Activated CD8-positive, alpha-beta memory T cell treated with anti-CD3 and anti-CD28 coated beads, Interleukin-2, amount 50 U/mL, for 4 hours (primary cell): ENCODE data around the gene INSIG2.

ENCODE experiments used
- DNase-seq: peaks from one replicate; pipeline ENCODE4 v3.0.0-alpha.2; 2020

The INSIG2 gene

DNA sequence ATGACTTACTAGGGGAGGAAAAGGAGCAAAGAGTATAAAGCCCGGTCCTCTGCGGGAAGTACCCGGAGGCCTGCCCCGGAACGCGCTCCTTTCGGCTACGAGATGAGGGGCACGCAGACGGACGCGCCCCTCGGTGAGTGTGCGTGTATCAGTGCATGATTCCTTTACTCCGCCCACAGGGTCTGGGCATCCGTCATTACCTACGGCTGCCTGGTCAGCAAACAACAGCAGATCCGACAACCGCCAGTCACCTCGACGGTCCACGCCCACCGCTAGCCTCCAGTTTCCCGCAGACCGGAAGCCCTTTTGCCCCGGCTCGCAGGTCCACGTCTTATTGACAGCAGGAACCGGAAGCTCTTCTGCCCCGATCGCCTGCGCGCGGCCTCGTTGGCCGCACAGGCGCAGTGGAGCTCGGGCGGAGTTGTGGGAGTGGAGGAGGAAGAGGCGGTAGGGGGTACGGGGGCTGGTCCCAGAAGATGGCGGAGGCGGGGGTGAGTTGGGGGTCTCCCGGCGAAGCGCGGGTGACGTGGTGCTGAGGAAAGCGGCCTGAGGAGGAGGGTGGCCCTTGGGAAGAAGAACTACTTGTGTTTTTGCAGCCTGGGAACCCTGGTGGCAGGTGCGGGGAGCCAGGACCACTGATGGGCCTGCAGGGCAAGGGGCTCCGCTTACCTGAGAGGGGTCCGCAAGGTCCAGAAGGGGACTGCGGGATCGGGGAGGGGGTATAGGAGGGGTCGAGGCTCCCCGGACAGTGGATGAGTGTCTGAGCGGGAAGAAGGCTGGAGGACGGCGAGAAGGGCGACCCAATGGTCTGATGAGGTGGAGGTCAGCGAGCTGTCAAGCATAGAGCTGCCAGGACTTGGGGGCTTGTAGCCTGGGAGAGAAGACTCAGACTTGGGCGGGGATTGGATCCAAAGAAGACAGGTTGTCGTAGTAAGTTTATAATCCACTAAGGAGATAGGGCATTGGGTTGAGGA, at the start of gene INSIG2:
Gene INSIG2, plus strand, starts transcription at position 421 of the 974 bp plus-strand sequence. CDS start 8,086 bp downstream, outside the sequence.
- DNase-seq: peak; percentile 86

GRCh38 chr2:118040891-118041290, 47.4 kb upstream of the INSIG2 start:
- no peak for DNase-seq

- no peak for DNase-seq
These were observed 44.1 kb upstream of the INSIG2 start for GRCh38 chr2:118044103-118044716.

DNA sequence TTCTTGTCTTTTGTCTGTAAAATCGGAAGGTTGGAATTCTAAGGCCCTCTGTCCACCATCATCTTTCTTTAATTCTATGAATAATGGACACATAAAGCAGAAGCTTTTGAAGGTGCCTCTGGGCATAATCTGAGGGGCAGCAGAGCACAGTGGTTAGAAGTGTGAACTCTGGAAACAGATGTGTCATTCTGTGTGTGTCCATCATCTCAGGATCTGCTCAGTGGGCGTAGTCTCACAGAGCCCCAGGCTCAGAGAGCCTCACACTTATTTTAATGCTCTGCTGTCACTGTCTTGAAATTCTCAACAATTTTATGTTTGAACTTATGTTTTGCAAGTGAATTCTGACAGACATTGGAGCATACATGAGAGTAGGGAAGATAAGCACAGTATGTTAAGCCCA, 43.4 kb upstream of the INSIG2 start:
- DNase-seq: no peak

GRCh38 chr2:118045286-118045685, 43.0 kb upstream of the INSIG2 start:
- DNase-seq: no peak

GRCh38 chr2:118046634-118047210, 41.5 kb upstream of the INSIG2 start:
- DNase-seq: no peak

DNA sequence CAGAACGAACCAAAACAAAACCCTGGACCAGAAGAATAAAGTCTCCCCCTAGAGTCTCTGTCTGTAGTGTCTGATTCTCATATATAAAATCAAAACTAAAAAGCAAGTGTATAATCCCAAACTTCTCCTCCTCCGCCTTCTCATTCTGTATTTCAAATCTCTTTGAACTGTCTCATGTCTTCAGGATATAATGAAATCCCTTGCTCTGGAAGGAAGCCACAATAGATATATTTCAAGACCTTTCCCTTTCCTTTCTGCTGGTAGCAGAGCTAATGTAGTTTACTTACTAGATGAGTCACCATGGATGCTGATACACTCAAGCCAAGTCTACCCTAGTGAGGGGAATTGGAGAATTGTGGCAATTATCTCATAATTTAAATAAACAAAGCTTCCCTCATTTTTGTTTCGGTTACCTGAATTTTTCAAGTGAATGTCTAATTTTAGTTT, 40.9 kb upstream of the INSIG2 start:
- no peak for DNase-seq

- DNase-seq: no peak
These were observed 39.9 kb upstream of the INSIG2 start for GRCh38 chr2:118048401-118048800.

DNA sequence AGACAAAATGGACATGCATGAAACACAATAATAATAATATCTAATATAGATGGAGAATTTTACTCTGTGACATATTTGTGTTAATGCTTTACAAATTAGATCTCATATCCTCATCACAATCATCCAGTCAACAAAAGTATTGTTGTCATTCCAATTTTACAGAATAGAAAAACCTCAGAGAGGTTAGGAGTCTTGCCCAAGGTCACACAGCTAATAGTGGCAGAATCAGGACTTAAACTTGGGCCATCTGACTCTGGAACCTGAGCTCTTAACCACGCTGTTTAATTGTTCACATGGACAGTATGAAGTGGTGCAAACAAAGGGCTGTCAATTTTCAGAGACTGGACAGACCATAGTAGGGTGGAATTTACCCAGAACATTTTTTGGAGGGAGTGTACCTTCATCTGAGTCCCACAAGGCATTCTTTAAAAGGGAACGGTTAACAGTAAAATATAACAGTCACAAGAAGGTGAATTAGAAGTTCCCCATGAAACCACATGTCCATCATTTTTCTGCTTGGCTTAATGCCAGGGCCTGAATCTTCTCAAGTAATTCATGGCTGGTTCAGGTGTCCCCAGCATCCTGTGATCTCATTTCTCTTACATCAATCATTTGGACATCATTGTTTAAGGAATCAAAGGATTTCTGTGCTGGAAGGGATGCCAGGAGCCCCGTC, 39.0 kb upstream of the INSIG2 start:
- DNase-seq: no peak

DNA sequence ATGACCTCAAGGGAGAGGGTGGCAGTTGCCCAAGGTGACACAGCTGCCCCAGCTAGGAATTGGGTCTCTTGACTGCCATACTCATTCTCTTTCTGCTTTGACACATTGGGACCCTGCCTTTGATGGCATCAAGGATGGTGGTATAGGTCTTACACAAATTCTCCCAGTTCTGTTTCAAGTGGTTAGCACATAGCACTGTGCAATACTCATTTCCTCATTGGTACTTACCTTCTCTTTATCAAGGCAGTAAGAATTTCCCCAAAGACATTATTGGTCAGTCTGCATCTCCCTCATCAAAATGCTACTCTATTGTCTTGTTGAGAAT, 38.5 kb upstream of the INSIG2 start:
- no peak for DNase-seq

- no peak for DNase-seq
These were observed 37.9 kb upstream of the INSIG2 start for GRCh38 chr2:118050386-118050785.

GRCh38 chr2:118050974-118051373, 37.3 kb upstream of the INSIG2 start:
- DNase-seq: no peak

GRCh38 chr2:118051826-118052358, 36.4 kb upstream of the INSIG2 start:
- no peak for DNase-seq

DNA sequence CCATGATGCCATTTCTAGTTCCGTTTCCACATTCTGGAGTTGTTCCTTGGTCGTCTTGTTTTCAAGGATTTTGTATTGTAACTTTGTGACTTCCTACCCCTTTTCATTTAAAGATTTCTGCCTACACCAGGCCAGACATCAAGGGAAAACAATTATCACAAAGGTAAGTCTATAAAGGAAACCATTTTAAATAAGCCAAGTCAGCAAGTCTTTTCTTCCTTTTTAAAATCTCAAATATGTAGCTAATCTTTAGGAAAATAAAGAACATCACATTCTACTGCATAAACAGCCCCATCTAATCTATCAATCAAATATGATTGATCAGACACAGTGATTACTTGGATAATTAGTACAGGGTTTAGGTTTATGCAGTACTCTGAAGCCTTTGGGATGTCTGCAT, 35.8 kb upstream of the INSIG2 start:
- no peak for DNase-seq

DNA sequence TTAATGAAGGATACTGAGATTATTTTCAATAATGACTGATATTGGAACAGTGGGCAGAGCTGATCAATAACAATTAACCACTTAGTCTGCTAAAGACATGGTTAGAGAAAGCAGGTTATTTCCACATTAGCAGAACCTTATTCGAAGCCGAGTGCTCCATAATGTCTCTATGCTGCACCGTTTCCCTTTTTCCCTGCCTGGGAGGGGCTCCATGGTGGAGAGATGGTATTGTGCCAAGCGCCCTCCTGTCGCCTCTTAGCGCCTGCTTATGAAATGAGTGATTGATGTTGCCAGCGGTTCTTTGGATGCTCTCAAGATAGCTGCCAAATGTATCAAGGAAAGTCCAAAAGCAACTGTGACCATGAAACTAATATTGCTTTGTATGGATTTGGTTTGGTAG, 34.6 kb upstream of the INSIG2 start:
- no peak for DNase-seq

DNA sequence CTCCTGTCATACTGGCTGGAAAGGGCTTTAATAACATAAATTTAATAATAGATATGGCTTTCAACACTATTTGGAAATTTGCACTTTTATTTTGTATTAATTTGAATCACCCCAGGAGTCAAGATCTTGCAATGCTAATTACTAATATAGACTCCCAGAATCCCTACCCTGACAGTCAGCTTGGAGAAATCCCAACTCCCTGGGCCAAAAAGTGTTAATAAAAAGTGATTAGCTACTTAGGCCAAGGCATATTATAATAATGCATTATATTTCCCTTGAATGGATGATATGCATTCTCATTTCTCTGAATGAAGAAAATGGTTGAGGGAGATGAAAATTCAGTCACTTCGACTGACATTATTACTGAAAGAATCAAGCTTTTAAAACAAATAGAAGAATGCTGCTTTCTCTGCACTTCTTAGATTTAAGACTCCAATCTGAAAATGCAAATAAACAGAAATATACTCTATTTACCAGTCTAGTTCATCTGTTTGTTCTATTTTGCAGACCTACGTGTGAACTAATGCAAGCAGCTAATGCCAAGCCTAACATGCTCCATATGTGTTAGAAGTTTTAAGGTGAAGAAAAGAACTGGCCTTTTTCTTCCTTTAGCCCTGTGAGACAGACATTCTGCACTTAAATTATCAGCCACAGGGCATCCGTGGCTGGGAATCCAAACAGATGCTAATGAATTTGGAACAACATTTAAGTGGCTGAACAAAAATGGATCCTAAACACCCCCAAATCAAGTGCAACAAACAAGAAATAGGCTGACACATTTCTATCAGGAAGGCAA, 33.9 kb upstream of the INSIG2 start:
- DNase-seq: no peak

DNA sequence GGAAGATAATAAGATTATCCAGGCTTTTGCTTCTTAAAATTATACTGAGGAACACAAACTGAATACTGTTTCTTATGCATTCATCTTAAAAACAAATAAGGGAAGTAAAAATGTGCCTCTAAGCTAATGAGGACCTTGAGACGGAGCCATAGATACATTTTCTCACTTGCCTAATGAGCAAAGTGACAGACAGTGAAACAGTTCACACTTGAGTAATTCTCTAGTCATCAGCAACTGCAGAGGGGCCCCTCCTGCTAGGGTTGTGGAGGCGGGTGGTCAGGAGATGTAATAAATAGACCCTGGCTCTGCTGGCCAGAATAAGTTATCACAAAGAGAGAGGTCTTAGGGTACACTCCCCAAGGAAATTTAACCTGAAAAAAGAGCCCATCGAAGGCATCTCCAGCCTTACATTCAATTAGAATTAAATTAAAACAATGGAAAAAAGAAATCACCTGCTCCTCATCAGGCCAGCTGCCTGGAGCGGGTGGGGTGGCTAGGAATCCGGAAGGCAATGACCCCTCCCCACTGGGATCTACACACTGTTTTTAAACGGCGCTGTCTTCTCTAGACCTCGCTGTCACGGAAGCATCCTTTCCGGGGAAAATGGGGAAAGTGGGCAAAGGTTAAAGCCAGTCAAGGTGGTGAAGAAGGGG, 32.6 kb upstream of the INSIG2 start:
- no peak for DNase-seq

DNA sequence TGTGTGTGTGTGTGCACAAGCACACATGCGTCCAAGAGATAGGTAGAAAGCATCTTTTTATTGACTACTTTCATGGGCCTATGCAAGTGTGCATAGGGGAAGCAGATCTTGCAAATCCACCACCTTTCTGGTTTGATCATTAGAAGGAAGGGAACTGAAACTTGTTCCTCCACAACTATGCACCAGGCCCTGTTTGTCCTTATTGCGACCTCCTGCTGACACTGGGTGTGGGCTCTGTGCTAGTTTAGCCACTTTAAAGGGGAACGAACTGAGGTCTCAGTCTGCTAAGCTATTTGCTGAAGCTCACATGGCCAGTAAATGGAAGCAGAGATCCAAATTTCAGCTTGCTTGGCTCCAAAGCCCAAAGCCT, 32.1 kb upstream of the INSIG2 start:
- no peak for DNase-seq

DNA sequence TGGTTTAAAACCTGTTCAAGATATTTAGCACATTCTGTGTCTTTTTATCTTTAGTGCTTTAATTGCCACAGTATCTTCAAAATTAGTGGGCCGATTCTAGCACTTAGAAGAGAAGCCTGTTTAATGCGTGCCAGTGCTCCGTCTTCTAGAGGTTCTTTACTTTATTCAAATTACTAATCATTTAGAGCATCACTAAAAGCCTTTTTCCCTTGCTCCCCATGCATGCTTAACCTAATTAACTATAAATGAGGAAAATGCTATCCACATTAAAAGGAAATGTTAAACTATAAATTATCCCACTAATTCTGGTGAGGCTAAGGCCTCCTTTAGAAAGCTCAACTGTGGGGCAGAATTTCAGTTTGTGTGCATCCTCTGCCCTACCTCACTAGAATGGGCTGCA, 31.5 kb upstream of the INSIG2 start:
- no peak for DNase-seq

GRCh38 chr2:118058951-118059350, 29.3 kb upstream of the INSIG2 start:
- DNase-seq: no peak

GRCh38 chr2:118059919-118060478, 28.3 kb upstream of the INSIG2 start:
- no peak for DNase-seq
